DOHH2 (cell line): ENCODE data around the gene CYP26C1.

Source experiments
- EZH2phosphoT487 ChIP-seq: fragments of 200-600 bp; sonication (generic); IDR thresholded peaks from 2 replicates; pipeline ENCODE4 v1.6.1; 2017; ENCODE audit warnings: borderline replicate concordance, mild to moderate bottlenecking, antibody characterized with exemption, low read length, moderate library complexity, mixed read lengths
- TF ChIP-seq, protein P1 (sequence below): fragments of 200-600 bp; sonication (generic); IDR thresholded peaks from one replicate; pipeline ENCODE4 v1.5.1; 2014; ENCODE audit warnings: antibody characterized with exemption, mild to moderate bottlenecking, low read depth, low read length; ENCODE audit not compliant: poor library complexity, severe bottlenecking

DNA sequence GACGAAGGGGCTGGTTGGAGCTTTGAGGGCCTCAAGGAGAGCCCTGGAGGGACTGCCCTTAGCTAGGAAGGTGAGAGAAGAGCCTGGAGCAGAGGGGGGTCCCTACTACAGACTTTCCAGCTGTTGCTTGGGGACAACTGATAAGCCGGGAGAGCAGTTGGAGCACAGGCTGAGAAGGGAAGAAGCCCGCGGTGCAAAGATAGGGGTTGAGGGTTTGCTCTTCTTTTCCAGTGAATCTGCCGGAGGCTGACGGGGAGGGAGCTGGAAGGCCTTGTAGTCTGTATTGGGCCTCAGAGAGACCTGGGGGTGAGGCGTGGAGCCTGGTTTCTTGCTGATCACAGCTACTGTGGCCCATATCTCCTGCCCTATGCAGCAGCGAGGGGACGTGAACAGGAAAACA is 36.8 kb downstream of the CYP26C1 start:
- TF ChIP-seq, protein P1, sequence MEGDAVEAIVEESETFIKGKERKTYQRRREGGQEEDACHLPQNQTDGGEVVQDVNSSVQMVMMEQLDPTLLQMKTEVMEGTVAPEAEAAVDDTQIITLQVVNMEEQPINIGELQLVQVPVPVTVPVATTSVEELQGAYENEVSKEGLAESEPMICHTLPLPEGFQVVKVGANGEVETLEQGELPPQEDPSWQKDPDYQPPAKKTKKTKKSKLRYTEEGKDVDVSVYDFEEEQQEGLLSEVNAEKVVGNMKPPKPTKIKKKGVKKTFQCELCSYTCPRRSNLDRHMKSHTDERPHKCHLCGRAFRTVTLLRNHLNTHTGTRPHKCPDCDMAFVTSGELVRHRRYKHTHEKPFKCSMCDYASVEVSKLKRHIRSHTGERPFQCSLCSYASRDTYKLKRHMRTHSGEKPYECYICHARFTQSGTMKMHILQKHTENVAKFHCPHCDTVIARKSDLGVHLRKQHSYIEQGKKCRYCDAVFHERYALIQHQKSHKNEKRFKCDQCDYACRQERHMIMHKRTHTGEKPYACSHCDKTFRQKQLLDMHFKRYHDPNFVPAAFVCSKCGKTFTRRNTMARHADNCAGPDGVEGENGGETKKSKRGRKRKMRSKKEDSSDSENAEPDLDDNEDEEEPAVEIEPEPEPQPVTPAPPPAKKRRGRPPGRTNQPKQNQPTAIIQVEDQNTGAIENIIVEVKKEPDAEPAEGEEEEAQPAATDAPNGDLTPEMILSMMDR, result no peak
- TF ChIP-seq EZH2phosphoT487, result no peak
